DOHH2 (cell line): ENCODE measurements around the gene RALGAPA2.

Experiments
- EZH2phosphoT487 ChIP-seq: fragments of 200-600 bp; sonication (generic); IDR thresholded peaks from 2 replicates; pipeline ENCODE4 v1.6.1; 2017; ENCODE audit warnings: borderline replicate concordance, mild to moderate bottlenecking, antibody characterized with exemption, low read length, moderate library complexity, mixed read lengths
- TF ChIP-seq, protein P1 (sequence below): fragments of 200-600 bp; sonication (generic); IDR thresholded peaks from one replicate; pipeline ENCODE4 v1.5.1; 2014; ENCODE audit warnings: antibody characterized with exemption, mild to moderate bottlenecking, low read depth, low read length; ENCODE audit not compliant: poor library complexity, severe bottlenecking

DNA sequence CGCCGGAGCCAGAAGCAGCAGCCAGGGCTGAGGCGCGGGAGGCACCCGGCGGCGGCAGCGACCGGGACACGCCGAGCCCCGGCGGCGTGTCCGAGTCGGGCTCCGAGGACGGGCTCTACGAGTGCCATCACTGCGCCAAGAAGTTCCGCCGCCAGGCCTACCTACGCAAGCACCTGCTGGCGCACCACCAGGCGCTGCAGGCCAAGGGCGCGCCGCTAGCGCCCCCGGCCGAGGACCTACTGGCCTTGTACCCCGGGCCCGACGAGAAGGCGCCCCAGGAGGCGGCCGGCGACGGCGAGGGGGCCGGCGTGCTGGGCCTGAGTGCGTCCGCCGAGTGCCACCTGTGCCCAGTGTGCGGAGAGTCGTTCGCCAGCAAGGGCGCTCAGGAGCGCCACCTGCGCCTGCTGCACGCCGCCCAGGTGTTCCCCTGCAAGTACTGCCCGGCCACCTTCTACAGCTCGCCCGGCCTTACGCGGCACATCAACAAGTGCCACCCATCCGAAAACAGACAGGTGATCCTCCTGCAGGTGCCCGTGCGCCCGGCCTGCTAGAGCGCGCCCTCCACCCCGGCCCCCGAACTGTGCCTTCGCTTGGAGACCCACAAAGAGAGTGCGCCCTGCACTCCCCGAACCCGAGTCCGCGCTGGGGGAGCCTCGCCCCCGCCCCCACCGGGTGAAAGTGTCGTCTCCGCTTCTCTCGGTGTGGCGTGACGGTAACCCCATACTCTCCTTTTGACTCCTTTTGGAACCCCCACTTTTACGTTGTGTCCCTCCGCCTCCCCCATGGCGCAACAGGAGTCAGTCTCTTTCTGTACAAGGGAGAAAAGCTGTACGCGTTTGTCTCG lies 343.0 kb downstream of the RALGAPA2 start:
- TF ChIP-seq, protein P1, sequence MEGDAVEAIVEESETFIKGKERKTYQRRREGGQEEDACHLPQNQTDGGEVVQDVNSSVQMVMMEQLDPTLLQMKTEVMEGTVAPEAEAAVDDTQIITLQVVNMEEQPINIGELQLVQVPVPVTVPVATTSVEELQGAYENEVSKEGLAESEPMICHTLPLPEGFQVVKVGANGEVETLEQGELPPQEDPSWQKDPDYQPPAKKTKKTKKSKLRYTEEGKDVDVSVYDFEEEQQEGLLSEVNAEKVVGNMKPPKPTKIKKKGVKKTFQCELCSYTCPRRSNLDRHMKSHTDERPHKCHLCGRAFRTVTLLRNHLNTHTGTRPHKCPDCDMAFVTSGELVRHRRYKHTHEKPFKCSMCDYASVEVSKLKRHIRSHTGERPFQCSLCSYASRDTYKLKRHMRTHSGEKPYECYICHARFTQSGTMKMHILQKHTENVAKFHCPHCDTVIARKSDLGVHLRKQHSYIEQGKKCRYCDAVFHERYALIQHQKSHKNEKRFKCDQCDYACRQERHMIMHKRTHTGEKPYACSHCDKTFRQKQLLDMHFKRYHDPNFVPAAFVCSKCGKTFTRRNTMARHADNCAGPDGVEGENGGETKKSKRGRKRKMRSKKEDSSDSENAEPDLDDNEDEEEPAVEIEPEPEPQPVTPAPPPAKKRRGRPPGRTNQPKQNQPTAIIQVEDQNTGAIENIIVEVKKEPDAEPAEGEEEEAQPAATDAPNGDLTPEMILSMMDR = no peak
- 0 out of 2 replicates have a peak, but pooled peaks have one; percentile 59 for TF ChIP-seq EZH2phosphoT487
